Activated naive CD8-positive, alpha-beta T cell (primary cell): ENCODE measurements around the gene CITED2.
A peak's percentile ranks its signal among the peaks of the same experiment; 100 is the strongest.
"Not testable (repeated sequence)": the region's sequence is repeated elsewhere in the genome, so short reads cannot be mapped to it uniquely, and the experiment has no call there.

Experiments
- H3K27ac Mint-ChIP-seq: one replicate; pipeline ENCODE4 v1.8.0; 2021; ENCODE audit warnings: mixed read lengths
- H3K27me3 Mint-ChIP-seq: one replicate; pipeline ENCODE4 v1.8.0; 2021; ENCODE audit warnings: mixed read lengths
- H3K36me3 Mint-ChIP-seq: one replicate; pipeline ENCODE4 v1.8.0; 2021; ENCODE audit warnings: mixed read lengths
- H3K4me1 Mint-ChIP-seq: one replicate; pipeline ENCODE4 v1.8.0; 2021; ENCODE audit warnings: low read depth, mixed read lengths
- H3K4me3 Mint-ChIP-seq: one replicate; pipeline ENCODE4 v1.8.0; 2021; ENCODE audit warnings: mild to moderate bottlenecking, mixed read lengths
- H3K9me3 Mint-ChIP-seq: one replicate; pipeline ENCODE4 v1.8.0; 2021; ENCODE audit warnings: low read depth, mixed read lengths

The CITED2 gene

DNA sequence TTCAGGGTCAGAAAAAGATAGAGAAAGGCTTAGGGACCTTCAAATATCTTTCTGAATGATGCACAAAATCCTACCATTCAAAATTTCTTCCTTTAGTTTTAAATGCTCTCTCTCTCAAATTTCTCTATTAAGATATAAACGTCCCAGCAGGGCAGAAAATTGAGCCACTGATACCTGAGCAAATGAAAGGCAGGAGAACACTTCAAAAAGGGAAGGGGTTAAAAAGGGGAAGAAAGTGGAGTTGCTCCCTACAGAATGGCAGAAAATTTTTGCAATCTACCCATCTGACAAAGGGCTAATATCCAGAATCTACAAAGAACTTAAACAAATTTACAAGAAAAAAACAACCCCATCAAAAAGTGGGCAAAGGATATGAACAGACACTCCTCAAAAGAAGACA is 11.3 kb downstream of the CITED2 start:
- not testable (repeated sequence) for H3K27me3 Mint-ChIP-seq, H3K4me3 Mint-ChIP-seq, H3K27ac Mint-ChIP-seq, H3K9me3 Mint-ChIP-seq, H3K36me3 Mint-ChIP-seq
- peaks cover 23% of the 10 kb centered on the region for H3K4me1 Mint-ChIP-seq

DNA sequence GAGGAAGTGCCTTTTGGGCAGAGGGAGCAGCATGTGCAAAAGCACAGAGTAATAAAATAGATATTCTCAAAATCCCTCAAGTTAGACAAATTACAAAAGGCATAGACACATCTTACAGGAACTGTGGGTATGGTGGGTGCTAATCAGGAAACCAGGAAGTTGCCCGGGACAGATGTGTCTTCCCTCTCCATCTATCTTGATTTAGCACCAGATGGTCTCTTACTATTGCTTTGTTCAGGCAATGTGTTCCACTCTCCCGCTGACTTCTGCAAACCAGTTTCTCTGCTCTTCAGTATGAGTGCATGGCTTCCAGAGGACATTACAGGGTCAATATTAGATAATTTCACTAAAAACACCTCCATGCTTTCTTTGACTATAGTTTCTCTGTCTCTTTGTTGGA is 13.2 kb downstream of the CITED2 start:
- H3K4me1 Mint-ChIP-seq: peaks cover 15% of the 10 kb centered on the region
- H3K27me3 Mint-ChIP-seq: no peaks in the 10 kb centered on the region
- H3K9me3 Mint-ChIP-seq: no peaks in the 10 kb centered on the region
- no peak overlapping the region for H3K27ac Mint-ChIP-seq
- no peaks in the 10 kb centered on the region for H3K36me3 Mint-ChIP-seq
- no peak overlapping the region for H3K4me3 Mint-ChIP-seq

DNA sequence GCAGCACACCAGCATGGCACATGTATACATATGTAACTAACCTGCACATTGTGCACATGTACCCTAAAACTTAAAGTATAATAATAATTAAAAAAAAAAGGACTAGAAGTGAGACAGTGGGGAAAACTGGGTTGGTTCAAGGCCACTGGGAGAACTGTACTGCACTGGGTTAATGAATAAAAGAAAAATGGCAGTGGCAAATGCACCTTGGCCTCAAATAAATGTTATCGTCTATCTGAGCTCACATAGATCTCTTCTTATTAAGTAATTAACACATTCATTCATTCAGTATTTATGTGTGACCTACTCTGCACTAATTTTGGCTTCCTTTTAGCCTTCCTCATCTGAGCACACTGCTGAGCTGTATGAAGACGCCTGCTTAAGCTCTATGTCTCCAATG is 17.5 kb downstream of the CITED2 start:
- Mint-ChIP-seq H3K27me3 (no peaks in the 10 kb centered on the region), H3K4me3 (no peak overlapping the region), H3K36me3 (no peaks in the 10 kb centered on the region), H3K4me1 (peaks cover 6% of the 10 kb centered on the region), H3K27ac (no peak overlapping the region), H3K9me3 (peaks cover 4% of the 10 kb centered on the region)

DNA sequence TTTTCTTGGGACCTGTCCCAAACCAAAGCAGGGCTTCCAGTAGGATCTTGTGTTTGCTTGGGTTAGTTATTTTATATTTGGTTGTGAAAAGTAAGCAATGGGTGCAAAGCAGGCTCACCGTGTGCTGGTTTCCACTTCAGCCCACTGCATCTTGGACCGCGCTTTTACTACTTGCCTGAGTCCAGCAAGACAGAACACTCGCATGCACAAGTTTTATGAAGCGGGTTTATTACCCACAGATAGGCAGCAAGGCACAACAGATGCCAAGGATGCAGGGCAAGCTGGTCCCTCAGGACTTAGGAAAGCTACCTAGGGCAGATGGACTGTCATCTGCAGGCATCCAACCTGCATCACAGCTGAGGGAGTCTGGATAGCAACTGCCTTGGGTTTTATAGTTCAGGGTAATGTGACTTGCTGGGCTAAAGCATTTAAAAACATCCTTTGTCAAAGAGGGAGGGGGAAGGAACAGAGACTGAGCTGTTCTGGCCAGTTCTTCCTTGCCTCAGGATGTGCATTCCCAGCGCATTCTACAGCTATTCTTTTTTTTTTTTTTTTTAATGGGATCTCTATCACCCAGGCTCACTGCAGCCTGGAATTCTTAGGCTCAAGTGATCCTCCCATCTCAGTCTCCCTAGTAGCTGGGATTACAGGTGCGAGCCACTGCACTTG is 18.5 kb downstream of the CITED2 start:
- Mint-ChIP-seq H3K27me3 (no peaks in the 10 kb centered on the region), H3K4me1 (peaks cover 6% of the 10 kb centered on the region), H3K4me3 (no peak overlapping the region), H3K27ac (no peak overlapping the region), H3K9me3 (peaks cover 4% of the 10 kb centered on the region), H3K36me3 (no peaks in the 10 kb centered on the region)

DNA sequence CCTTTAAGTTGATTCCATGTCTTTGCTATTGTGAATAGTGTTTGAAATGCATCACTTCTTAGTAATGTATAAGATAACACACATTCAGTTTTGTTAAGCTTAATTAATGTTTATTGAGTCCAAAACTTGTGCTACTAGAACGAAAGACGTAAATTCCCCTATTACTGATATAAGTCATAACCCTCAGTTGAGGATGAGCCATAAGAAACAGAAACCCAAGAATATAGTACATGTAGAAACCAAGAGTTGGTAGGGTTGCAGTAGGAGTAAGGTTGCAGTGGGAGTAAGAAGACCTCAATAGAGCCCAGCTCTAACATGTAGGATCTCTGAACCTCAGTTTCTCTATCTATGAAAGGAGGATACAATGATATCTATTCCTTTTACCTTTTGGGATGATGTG is 19.3 kb downstream of the CITED2 start:
- peaks cover 4% of the 10 kb centered on the region for H3K9me3 Mint-ChIP-seq

DNA sequence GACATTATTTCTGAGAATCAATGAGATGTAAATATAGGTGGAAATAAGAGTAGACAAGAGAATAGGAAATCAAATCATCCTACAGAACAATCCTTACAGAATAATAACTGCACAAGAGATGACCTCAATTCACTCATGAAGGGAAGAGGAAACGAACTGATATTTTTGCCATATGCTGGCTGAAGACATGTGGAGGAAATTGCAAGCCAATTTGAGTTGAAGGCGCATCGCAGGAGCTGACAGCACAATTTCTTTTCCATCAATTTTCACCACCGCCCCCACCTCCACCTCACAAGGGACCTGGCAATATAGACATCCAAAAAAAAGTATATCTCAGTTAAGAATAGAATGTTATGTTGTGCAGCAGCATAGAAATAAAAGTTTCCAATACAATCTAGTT is 20.3 kb downstream of the CITED2 start:
- Mint-ChIP-seq H3K36me3 (no peaks in the 10 kb centered on the region), H3K9me3 (peaks cover 4% of the 10 kb centered on the region), H3K4me1 (peaks cover 6% of the 10 kb centered on the region), H3K27ac (no peak overlapping the region), H3K4me3 (no peak overlapping the region), H3K27me3 (no peaks in the 10 kb centered on the region)

More for the DNA sequence above, 19.3 kb downstream of the CITED2 start:
- H3K4me1 Mint-ChIP-seq: peaks cover 6% of the 10 kb centered on the region
- H3K27ac Mint-ChIP-seq: no peak overlapping the region
- H3K27me3 Mint-ChIP-seq: no peaks in the 10 kb centered on the region
- no peak overlapping the region for H3K4me3 Mint-ChIP-seq
- H3K36me3 Mint-ChIP-seq: no peaks in the 10 kb centered on the region

DNA sequence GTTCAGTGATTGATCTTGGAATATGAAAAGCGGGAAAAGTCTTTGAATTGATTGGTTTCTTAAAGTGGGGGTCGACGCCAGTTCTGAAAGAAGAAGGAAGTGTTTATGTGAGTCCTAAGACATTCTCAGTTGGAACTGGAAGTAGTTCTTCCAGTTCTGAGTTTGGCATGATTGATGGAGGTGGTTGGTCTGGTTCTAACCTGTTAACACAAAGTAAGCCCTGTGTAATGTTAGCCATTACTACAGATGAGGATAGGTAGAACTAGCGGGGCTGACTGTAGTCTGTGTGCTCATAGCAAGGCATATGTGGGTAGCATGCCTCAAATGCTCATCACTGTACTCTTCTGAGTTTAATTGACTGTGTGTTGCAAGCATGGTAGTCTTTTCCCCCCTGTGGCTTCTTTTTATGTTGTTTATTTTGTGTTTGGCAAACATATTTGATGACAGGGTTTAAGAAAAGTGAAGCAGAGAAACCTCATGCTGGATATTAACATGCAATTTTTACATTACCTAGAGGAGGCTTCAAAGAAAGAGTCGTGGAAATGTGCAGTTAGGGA is 24.9 kb downstream of the CITED2 start:
- peaks cover 10% of the 10 kb centered on the region for H3K4me1 Mint-ChIP-seq
- H3K4me3 Mint-ChIP-seq: no peak overlapping the region
- no peaks in the 10 kb centered on the region for H3K27me3 Mint-ChIP-seq
- no peaks in the 10 kb centered on the region for H3K36me3 Mint-ChIP-seq
- no peak overlapping the region for H3K27ac Mint-ChIP-seq
- H3K9me3 Mint-ChIP-seq: no peaks in the 10 kb centered on the region

DNA sequence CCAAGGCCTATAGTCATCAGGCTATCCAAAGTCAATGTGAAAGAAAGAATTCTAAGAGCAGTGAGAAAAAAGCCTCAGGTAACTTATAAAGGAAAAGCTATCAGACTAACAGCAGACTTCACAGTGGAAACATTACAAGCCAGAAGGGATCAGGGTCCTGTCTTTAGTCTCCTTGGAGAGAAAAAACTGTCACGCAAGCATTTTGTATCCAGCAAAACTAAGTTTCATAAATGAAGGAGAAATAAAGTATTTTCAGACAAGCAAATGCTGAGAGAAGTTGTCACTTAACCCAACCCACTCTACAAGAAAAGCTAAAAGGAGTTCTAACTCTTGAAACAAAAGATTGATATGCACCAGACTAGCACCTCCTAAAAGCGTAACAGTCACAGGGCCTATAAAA is 28.1 kb downstream of the CITED2 start:
- H3K9me3 Mint-ChIP-seq: no peaks in the 10 kb centered on the region
- no peaks in the 10 kb centered on the region for H3K27me3 Mint-ChIP-seq
- H3K36me3 Mint-ChIP-seq: no peaks in the 10 kb centered on the region
- H3K4me1 Mint-ChIP-seq: peaks cover 30% of the 10 kb centered on the region
- no peak overlapping the region for H3K4me3 Mint-ChIP-seq
- no peak overlapping the region for H3K27ac Mint-ChIP-seq

DNA sequence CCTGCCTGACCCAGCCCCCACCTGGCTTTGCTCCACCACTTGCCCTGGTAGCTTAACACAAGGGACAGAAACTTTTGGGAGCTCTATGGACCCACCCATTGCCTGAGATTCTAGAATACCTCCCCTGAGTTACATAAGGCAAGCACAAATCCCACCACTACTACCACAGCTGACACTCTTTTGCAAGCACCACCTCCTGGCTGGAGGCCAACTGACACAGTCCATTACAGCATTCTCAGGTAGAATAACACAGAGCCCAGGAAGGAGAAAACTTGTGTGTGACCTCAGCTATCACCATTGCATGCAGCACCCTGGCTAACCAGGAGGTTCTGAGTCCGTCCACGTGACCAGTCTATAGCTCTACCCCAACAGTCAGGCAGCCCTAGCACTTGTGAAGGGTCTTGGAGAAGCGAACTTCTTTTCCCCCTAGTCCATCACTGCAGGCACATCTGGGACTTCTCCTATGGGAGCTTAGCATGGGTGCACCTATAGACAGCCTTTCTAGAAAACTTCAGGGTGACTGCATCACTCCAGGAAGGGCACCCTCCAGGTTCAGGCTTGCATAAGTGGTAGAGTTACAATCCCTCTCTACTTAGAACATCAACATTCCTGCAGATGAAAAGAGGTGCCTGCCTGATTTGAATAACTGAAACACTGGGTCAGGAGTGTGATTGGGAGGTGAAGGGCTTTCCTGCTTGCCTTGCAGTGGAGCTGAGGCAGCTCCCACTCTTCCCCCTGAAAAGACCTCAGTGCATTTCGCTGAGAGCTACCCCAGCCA is 30.1 kb downstream of the CITED2 start:
- no peak overlapping the region for H3K27ac Mint-ChIP-seq
- H3K4me3 Mint-ChIP-seq: no peak overlapping the region
- no peaks in the 10 kb centered on the region for H3K36me3 Mint-ChIP-seq
- H3K9me3 Mint-ChIP-seq: no peaks in the 10 kb centered on the region
- H3K4me1 Mint-ChIP-seq: peaks cover 30% of the 10 kb centered on the region
- no peaks in the 10 kb centered on the region for H3K27me3 Mint-ChIP-seq

DNA sequence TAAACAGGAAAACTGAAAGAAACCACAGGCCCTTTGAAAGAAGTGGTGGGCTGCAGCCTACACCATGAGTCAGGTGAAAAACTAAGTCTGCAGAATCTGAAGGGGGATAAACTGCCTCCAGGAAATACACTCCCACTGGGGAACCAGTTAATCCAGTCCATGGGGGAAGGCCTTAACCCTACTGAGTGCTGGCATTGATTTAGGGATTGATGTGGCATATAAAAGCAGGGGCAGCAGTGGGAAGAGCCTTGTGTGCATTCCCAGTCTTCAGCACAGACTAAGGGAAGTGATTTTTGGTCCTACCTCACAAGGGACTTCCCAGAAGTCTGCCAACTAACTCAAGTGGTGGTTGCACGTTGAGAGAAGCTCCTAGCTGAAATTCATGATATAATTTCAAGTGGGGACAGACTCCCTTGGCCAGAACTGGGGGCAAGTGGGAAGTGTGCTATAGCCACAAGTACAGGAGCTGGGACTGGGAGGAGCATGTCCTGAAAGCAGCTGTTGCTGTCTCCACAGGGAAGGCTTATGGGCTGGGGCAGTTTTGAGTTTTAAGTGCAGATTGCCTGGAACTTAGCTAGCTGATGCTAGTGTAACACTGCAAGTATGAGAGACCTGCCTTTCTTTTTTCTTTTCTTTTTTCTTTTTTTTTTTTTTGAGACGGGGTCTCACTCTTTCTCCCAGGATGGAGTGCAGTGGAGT is 31.2 kb downstream of the CITED2 start:
- Mint-ChIP-seq H3K36me3 (no peaks in the 10 kb centered on the region), H3K4me3 (peak overlapping the region; percentile 42), H3K27ac (peak overlapping the region; percentile 34), H3K4me1 (peaks cover 30% of the 10 kb centered on the region), H3K27me3 (no peaks in the 10 kb centered on the region), H3K9me3 (no peaks in the 10 kb centered on the region)

DNA sequence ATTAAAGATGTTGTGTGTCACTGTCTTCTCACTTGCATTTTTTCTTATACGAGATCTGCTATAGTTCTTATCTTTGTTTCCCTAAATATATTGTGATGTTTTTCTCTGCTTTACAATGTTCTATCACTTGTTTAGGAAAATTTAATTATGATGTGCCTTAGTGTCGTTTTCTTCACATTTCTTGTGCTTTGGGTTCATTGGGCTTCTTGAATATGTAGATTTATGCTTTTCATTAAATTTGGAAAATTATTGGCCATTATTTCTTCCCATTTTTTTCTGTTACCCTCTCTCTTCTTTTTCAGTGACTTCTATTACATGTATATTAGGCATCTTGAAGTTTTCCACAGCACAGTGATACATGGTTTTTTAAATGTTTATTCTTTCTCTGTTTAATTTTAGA is 33.4 kb downstream of the CITED2 start:
- Mint-ChIP-seq H3K36me3 (no peaks in the 10 kb centered on the region), H3K9me3 (no peaks in the 10 kb centered on the region), H3K4me1 (peaks cover 30% of the 10 kb centered on the region), H3K27me3 (no peaks in the 10 kb centered on the region), H3K4me3 (no peak overlapping the region), H3K27ac (no peak overlapping the region)

DNA sequence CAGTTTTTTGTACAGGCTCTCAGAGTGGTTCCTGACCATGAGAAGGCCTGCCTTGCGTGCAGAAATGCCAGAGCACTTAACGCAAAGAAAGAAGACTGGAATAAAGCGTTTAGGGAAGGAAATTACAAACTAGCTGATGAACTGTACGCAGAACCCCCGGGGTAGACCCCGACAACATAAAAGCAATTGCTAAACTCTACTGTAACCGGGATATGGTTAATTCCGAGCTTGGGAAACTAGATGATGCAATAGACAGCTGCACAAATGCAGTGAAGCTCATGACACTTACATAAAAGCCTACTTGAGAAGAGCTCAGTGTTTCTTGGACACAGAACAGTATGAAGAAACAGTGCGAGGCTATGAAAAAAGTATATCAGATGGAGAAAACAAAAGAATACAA is 35.7 kb downstream of the CITED2 start:
- H3K36me3 Mint-ChIP-seq: no peaks in the 10 kb centered on the region

DNA sequence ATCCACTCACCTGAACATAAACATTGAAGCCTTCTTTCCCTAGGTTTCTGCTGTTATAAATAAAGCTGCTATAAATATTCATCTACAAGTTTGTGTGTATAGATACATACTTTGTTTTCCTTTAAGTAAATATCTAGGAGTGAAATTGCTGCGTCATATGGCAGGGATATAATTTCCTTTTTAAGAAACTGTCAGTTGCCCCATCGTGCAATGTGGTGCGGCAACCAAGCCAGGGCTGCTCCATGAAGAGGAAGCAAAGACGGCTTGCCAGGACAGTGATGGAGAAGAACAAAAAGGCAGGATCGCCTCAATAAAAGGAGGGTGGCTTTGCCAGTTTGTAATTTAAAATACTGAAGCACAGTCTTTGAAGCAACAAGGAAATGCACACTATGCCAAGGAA is 36.6 kb downstream of the CITED2 start:
- H3K4me3 Mint-ChIP-seq: no peak overlapping the region
- no peaks in the 10 kb centered on the region for H3K27me3 Mint-ChIP-seq
- H3K27ac Mint-ChIP-seq: no peak overlapping the region
- peaks cover 2% of the 10 kb centered on the region for H3K36me3 Mint-ChIP-seq
- peaks cover 5% of the 10 kb centered on the region for H3K4me1 Mint-ChIP-seq
- H3K9me3 Mint-ChIP-seq: no peaks in the 10 kb centered on the region

More for the DNA sequence above, 35.7 kb downstream of the CITED2 start:
- H3K4me1 Mint-ChIP-seq: peaks cover 15% of the 10 kb centered on the region
- H3K27me3 Mint-ChIP-seq: no peaks in the 10 kb centered on the region
- H3K27ac Mint-ChIP-seq: no peak overlapping the region
- H3K9me3 Mint-ChIP-seq: no peaks in the 10 kb centered on the region
- no peak overlapping the region for H3K4me3 Mint-ChIP-seq

DNA sequence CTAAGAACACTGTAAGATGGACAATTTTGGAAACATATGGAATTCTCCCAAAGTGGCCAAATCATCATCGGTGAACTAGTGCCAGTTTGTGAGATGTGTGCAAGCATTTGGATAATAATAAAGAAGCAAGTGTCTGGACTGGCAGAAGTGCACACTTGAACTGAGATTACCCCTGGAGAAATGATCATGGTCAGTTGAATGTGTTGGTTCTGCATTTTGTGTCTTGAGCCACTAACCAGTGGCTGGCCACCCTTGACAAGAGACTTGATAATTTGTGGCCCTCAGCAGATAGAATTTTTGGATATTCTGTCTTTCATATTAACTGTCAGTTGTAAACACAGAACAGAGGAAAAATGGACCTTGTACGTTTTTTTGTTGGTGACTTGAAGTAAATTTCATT is 37.4 kb downstream of the CITED2 start:
- Mint-ChIP-seq H3K36me3 (peaks cover 2% of the 10 kb centered on the region), H3K9me3 (no peaks in the 10 kb centered on the region), H3K27me3 (no peaks in the 10 kb centered on the region), H3K4me1 (no peaks in the 10 kb centered on the region), H3K27ac (no peak overlapping the region), H3K4me3 (no peak overlapping the region)

DNA sequence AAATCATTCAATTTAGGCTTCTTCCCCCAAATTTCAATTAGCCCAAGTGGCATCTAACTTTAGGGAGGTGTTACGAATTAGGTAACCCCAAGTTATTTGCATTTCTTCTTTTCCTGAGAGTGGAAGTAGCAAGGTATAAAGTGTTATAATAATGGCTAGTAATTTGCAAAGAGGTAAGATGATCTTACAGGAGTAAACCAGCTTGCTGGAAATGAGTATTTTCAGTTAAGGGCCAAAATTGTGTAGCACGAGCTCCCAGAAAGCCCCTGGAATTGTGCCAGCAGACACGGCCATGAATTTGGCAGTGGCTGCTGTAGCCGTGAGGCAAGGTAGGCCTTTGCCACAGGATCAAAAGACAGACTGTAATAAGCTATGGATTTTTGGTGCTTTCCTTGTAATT is 38.0 kb downstream of the CITED2 start:
- Mint-ChIP-seq H3K27ac (no peak overlapping the region), H3K4me3 (no peak overlapping the region), H3K4me1 (no peaks in the 10 kb centered on the region), H3K36me3 (peaks cover 2% of the 10 kb centered on the region), H3K9me3 (no peaks in the 10 kb centered on the region), H3K27me3 (no peaks in the 10 kb centered on the region)
